Left ventricle myocardium inferior (tissue), 1 donor: ENCODE measurements around the gene YIPF2. TPM values are rescaled to one million over a fixed set of nuclear protein-coding genes. Genes with fewer than 3 reads are reported as not detected.

Experiments
- DNase-seq: peaks from one replicate; pipeline ENCODE4 v3.0.0-alpha.2; 2020
- H3K27ac ChIP-seq: fragments of 200-600 bp; replicated peaks from 2 replicates; pipeline ENCODE4 v1.8.0; 2021
- H3K27me3 ChIP-seq: fragments of 200-600 bp; 2 replicates; pipeline ENCODE4 v1.8.0; 2021; ENCODE audit warnings: low read depth
- H3K36me3 ChIP-seq: fragments of 200-600 bp; 2 replicates; pipeline ENCODE4 v1.8.0; 2021
- H3K4me1 ChIP-seq: fragments of 200-600 bp; 2 replicates; pipeline ENCODE4 v1.8.0; 2021
- H3K4me3 ChIP-seq: fragments of 200-600 bp; 2 replicates; pipeline ENCODE4 v1.8.0; 2021; ENCODE audit warnings: mild to moderate bottlenecking, moderate library complexity
- H3K9me3 ChIP-seq: fragments of 200-600 bp; replicated peaks from 2 replicates; pipeline ENCODE4 v1.8.0; 2021
- CTCF ChIP-seq: fragments of 200-600 bp; IDR thresholded peaks from 2 replicates; pipeline ENCODE4 v1.8.0; 2021; ENCODE audit warnings: antibody characterized with exemption, mild to moderate bottlenecking, borderline replicate concordance
- intact Hi-C: fragments of 100-400 bp; cut with micrococcal nuclease; formaldehyde crosslinking; loops from one replicate; pipeline ENCODE4 v1.11.0; 2022
- total RNA-seq: library from RNA; stranded (reverse); fragmentation: NEBNext Ultra II Directional; extraction: Animal tissue kit (Norgen Biotek cat#: 25700); gene quantifications from one replicate; pipeline ENCODE4 v1.2.1, GENCODE V29; 2021
- donor health status: DM: no; HTN: yes; CAD: no; lungs with severe emphysema.

Gene YIPF2
- total RNA-seq, 1 donor from 2014 or later = 13.1 TPM

- TF ChIP-seq CTCF = no peak
- Histone ChIP-seq H3K27me3 (no peaks in the 10 kb centered on the region), H3K9me3 (no peaks in the 10 kb centered on the region), H3K27ac (no peak overlapping the region), H3K36me3 (peaks cover 20% of the 10 kb centered on the region), H3K4me3 (no peak overlapping the region), H3K4me1 (peaks cover 11% of the 10 kb centered on the region)
- intact Hi-C loops = no loop called here
- DNase-seq = no peak
Measured at GRCh38 chr19:10935371-10936059, 7.1 kb upstream of the YIPF2 start.

- H3K27ac ChIP-seq = peak overlapping the region; percentile 92
- no peaks in the 10 kb centered on the region for H3K9me3 ChIP-seq
- H3K4me3 ChIP-seq = peak overlapping the region; percentile 100
- H3K4me1 ChIP-seq = peaks cover 39% of the 10 kb centered on the region
- no peak for TF ChIP-seq CTCF
- H3K36me3 ChIP-seq = peaks cover 27% of the 10 kb centered on the region
- intact Hi-C loops = no loop called here
- no peaks in the 10 kb centered on the region for H3K27me3 ChIP-seq
- no peak for DNase-seq
Measured at GRCh38 chr19:10929402-10929794, 959 bp upstream of the YIPF2 start.

- H3K4me1 ChIP-seq = peaks cover 39% of the 10 kb centered on the region
- intact Hi-C loops = no loop called here
- TF ChIP-seq CTCF = no peak
- peak overlapping the region; percentile 92 for H3K27ac ChIP-seq
- H3K36me3 ChIP-seq = peaks cover 36% of the 10 kb centered on the region
- H3K4me3 ChIP-seq = peak overlapping the region; percentile 100
- H3K27me3 ChIP-seq = no peaks in the 10 kb centered on the region
- DNase-seq = no peak
- no peaks in the 10 kb centered on the region for H3K9me3 ChIP-seq
Measured at GRCh38 chr19:10927730-10928562, 493 bp downstream of the YIPF2 start.

GRCh38 chr19:10924597-10924996 is 3.8 kb downstream of the YIPF2 start:
- H3K36me3 ChIP-seq = peaks cover 53% of the 10 kb centered on the region
- peaks cover 26% of the 10 kb centered on the region for H3K4me1 ChIP-seq
- DNase-seq = no peak
- H3K9me3 ChIP-seq = no peaks in the 10 kb centered on the region
- no peak overlapping the region for H3K4me3 ChIP-seq
- no peak for TF ChIP-seq CTCF
- no peak overlapping the region for H3K27ac ChIP-seq
- no peaks in the 10 kb centered on the region for H3K27me3 ChIP-seq
- intact Hi-C loops = no loop called here

- no peaks in the 10 kb centered on the region for H3K27me3 ChIP-seq
- intact Hi-C loops = no loop called here
- peaks cover 22% of the 10 kb centered on the region for H3K4me1 ChIP-seq
- no peak overlapping the region for H3K4me3 ChIP-seq
- H3K36me3 ChIP-seq = peaks cover 64% of the 10 kb centered on the region
- TF ChIP-seq CTCF = no peak
- no peak overlapping the region for H3K27ac ChIP-seq
- DNase-seq = no peak
- H3K9me3 ChIP-seq = no peaks in the 10 kb centered on the region
Measured at GRCh38 chr19:10923260-10924112, 5.0 kb downstream of the YIPF2 start.
